H1 (cell line): ENCODE data around the gene TCAF1. TPM values are rescaled to one million over a fixed set of nuclear protein-coding genes. Genes with fewer than 3 reads are reported as not detected.

Source experiments
- CTCF ChIA-PET: fragments of 300-600 bp; sonication (Branson Sonifier 250); formaldehyde crosslinking; loops from one replicate; lab custom pipeline; 2021; ENCODE audit not compliant: partially characterized antibody; lab: Charles Lee
- POLR2A ChIA-PET: fragments of 300-600 bp; sonication (Branson Sonifier 250); formaldehyde crosslinking; loops from one replicate; lab custom pipeline; 2021; ENCODE audit warnings: inconsistent platforms; ENCODE audit not compliant: partially characterized antibody; lab: Charles Lee
- DNase-seq, 2 experiments: peaks; one replicate each; pipeline versions ENCODE4 v3.0.0 to v3.0.0-alpha.2; 2010 to 2022; ENCODE audit warnings: low spot score in 2 of 2, low read depth in 1 of 2, mixed read lengths in 1 of 2
- FAIRE-seq: peaks from 2 replicates; lab custom pipeline; 2011; peaks lifted over from hg19 to GRCh38; lab: Jason Lieb, UNC
- H2AFZ ChIP-seq: 2 replicates; pipeline ENCODE4 v1.8.1; 2012; ENCODE audit warnings: low read length, inconsistent platforms
- H2AK5ac ChIP-seq: 2 replicates; pipeline ENCODE4 v1.6.1; 2013; ENCODE audit warnings: low read depth, low read length
- H2BK120ac ChIP-seq: replicated peaks from 2 replicates; pipeline ENCODE3; 2013; ENCODE audit warnings: low read depth, low read length, inconsistent platforms
- H2BK12ac ChIP-seq: 2 replicates; pipeline ENCODE4 v1.6.1; 2013; ENCODE audit warnings: low read depth, low read length
- H2BK15ac ChIP-seq: 2 replicates; pipeline ENCODE4 v1.6.1; 2013; ENCODE audit warnings: low read length
- H2BK20ac ChIP-seq: 2 replicates; pipeline ENCODE4 v1.6.1; 2013; ENCODE audit warnings: low read length
- H2BK5ac ChIP-seq: 2 replicates; pipeline ENCODE4 v1.6.1; 2013; ENCODE audit warnings: low read depth, low read length
- H3K14ac ChIP-seq: 2 replicates; pipeline ENCODE4 v1.6.1; 2013; ENCODE audit warnings: inconsistent platforms; ENCODE audit not compliant: insufficient read length
- H3K18ac ChIP-seq: 2 replicates; pipeline ENCODE4 v1.6.1; 2013; ENCODE audit warnings: low read length; ENCODE audit errors: extremely low read depth
- H3K23ac ChIP-seq: 2 replicates; pipeline ENCODE4 v1.6.1; 2013; ENCODE audit warnings: inconsistent platforms; ENCODE audit not compliant: insufficient read length
- H3K23me2 ChIP-seq: 2 replicates; pipeline ENCODE4 v1.6.1; 2013; ENCODE audit warnings: low read depth, low read length
- H3K27ac ChIP-seq: 2 replicates; pipeline ENCODE4 v1.6.1; 2011; ENCODE audit warnings: low read depth, low read length, inconsistent platforms
- H3K27me3 ChIP-seq, 4 experiments: replicated peaks in 1 of 4; 1 replicate in 1 of 4; 2 replicates in 3 of 4; pipeline versions ENCODE4 v1.6.1 to v1.8.1; 2011 to 2013; ENCODE audit warnings: low read length in 3 of 4, mild to moderate bottlenecking in 3 of 4, inconsistent platforms in 2 of 4, mixed read lengths in 2 of 4, moderate library complexity in 1 of 4; ENCODE audit not compliant: control insufficient read depth in 3 of 4, insufficient read depth in 3 of 4; ENCODE audit errors: extremely low read depth in 1 of 4
- H3K36me3 ChIP-seq, 4 experiments: 2 replicates each; pipeline versions ENCODE4 v1.6.1 to v1.8.1; 2011 to 2013; ENCODE audit warnings: mild to moderate bottlenecking in 4 of 4, low read length in 3 of 4, moderate library complexity in 2 of 4, control low read depth in 1 of 4, inconsistent platforms in 1 of 4; ENCODE audit not compliant: insufficient read depth in 4 of 4, control insufficient read depth in 2 of 4
- H3K4ac ChIP-seq: replicated peaks from 2 replicates; pipeline ENCODE3; 2013; ENCODE audit warnings: low read length, low read depth, mixed read lengths, inconsistent platforms; ENCODE audit not compliant: insufficient read length
- H3K4me1 ChIP-seq, 4 experiments: replicated peaks in 1 of 4; 1 replicate in 1 of 4; 2 replicates in 3 of 4; pipeline versions ENCODE4 v1.6.1 to v1.8.1; 2011 to 2013; ENCODE audit warnings: low read length in 3 of 4, inconsistent platforms in 2 of 4, mixed read lengths in 1 of 4; ENCODE audit not compliant: insufficient read depth in 4 of 4, control insufficient read depth in 3 of 4
- H3K4me2 ChIP-seq, 2 experiments: 2 replicates each; pipeline versions ENCODE4 v1.6.1 to v1.8.1; 2011 to 2013; ENCODE audit warnings: low read depth in 2 of 2, low read length in 2 of 2, control low read depth in 1 of 2, inconsistent platforms in 1 of 2, mild to moderate bottlenecking in 1 of 2; ENCODE audit not compliant: insufficient read depth in 1 of 2
- H3K4me3 ChIP-seq, 4 experiments: fragments of 200-600, 300-600 bp in 1 of 4; sonication (generic), shearing (Covaris generic), sonication (Bioruptor Twin) in 1 of 4; 2 replicates each; pipeline versions ENCODE4 v1.5.1 to v1.8.1; 2011 to 2016; ENCODE audit warnings: low read length in 4 of 4, low read depth in 3 of 4, control low read depth in 2 of 4, inconsistent platforms in 2 of 4, mild to moderate bottlenecking in 2 of 4, mixed read lengths in 1 of 4, moderate library complexity in 1 of 4; ENCODE audit not compliant: insufficient read depth in 2 of 4; ENCODE audit errors: extremely low read depth in 1 of 4
- H3K56ac ChIP-seq: replicated peaks from 2 replicates; pipeline ENCODE3; 2013; ENCODE audit warnings: low read depth, mild to moderate bottlenecking, mixed read lengths, low read length, inconsistent platforms; ENCODE audit not compliant: insufficient read length
- H3K79me1 ChIP-seq: 2 replicates; pipeline ENCODE4 v1.6.1; 2013; ENCODE audit warnings: low read depth, low read length, control low read depth
- H3K79me2 ChIP-seq, 2 experiments: 2 replicates each; pipeline versions ENCODE4 v1.6.1 to v1.8.1; 2012 to 2013; ENCODE audit warnings: low read length in 2 of 2, mild to moderate bottlenecking in 2 of 2, inconsistent platforms in 1 of 2; ENCODE audit not compliant: insufficient read depth in 2 of 2, control insufficient read depth in 1 of 2
- H3K9ac ChIP-seq, 4 experiments: replicated peaks in 1 of 4; 1 replicate in 1 of 4; 2 replicates in 3 of 4; pipeline versions ENCODE4 v1.6.1 to v1.8.1; 2011 to 2013; ENCODE audit warnings: low read depth in 3 of 4, low read length in 3 of 4, control low read depth in 2 of 4, mild to moderate bottlenecking in 2 of 4, moderate library complexity in 2 of 4, inconsistent platforms in 1 of 4; ENCODE audit errors: extremely low read depth in 1 of 4
- H3K9me3 ChIP-seq, 2 experiments: 2 replicates each; pipeline versions ENCODE4 v1.6.1 to v1.8.1; 2012 to 2013; ENCODE audit warnings: mild to moderate bottlenecking in 2 of 2, moderate library complexity in 2 of 2, control low read depth in 1 of 2, inconsistent platforms in 1 of 2, low read depth in 1 of 2, low read length in 1 of 2, mixed read lengths in 1 of 2; ENCODE audit not compliant: insufficient read depth in 2 of 2
- H4K20me1 ChIP-seq, 2 experiments: replicated peaks in 1 of 2; 2 replicates each; pipeline versions ENCODE3 to v1.8.1; 2011 to 2013; ENCODE audit warnings: inconsistent platforms in 2 of 2, low read length in 2 of 2, mild to moderate bottlenecking in 1 of 2; ENCODE audit not compliant: insufficient read depth in 2 of 2, control insufficient read depth in 1 of 2
- H4K5ac ChIP-seq: 2 replicates; pipeline ENCODE4 v1.6.1; 2013; ENCODE audit warnings: low read length, low read depth, mixed read lengths, inconsistent platforms; ENCODE audit not compliant: insufficient read length
- H4K8ac ChIP-seq: 2 replicates; pipeline ENCODE4 v1.8.0; 2013; ENCODE audit warnings: mild to moderate bottlenecking, moderate library complexity, low read length, inconsistent platforms; ENCODE audit not compliant: insufficient read depth; ENCODE audit errors: extremely low read depth
- H4K91ac ChIP-seq: replicated peaks from 2 replicates; pipeline ENCODE3; 2013; ENCODE audit warnings: low read length, mixed read lengths, inconsistent platforms; ENCODE audit not compliant: insufficient read length
- ASH2L ChIP-seq: fragments of 200-600, 300-600 bp; sonication (generic); IDR thresholded peaks from one replicate; pipeline ENCODE4 v1.7.1; 2017; ENCODE audit warnings: low read length
- CEBPB ChIP-seq: IDR thresholded peaks from 2 replicates; pipeline ENCODE4 v1.6.1; 2012; ENCODE audit warnings: low read depth, low read length
- KDM1A ChIP-seq: fragments of 200-600, 300-600 bp; sonication (generic); IDR thresholded peaks from 2 replicates; pipeline ENCODE4 v1.7.1; 2016; ENCODE audit warnings: mild to moderate bottlenecking, low read length, borderline replicate concordance
- TAF1 ChIP-seq: IDR thresholded peaks from 2 replicates; pipeline ENCODE4 v1.6.1; 2011; ENCODE audit warnings: mild to moderate bottlenecking, low read depth, low read length
- WGBS, 2 experiments: shearing (Covaris generic) in 1 of 2; methylation state at CpG; one replicate each; pipeline versions ENCODE4 v1.1.6 to v1.1.7; 2013 to 2015; ENCODE audit warnings: low lambda C conversion rate in 2 of 2, mixed read lengths in 2 of 2, inconsistent platforms in 1 of 2, low coverage in 1 of 2, missing lambda C conversion rate in 1 of 2; ENCODE audit not compliant: insufficient replicate concordance in 2 of 2, insufficient coverage in 1 of 2, insufficient read length in 1 of 2; ENCODE audit errors: extremely low coverage in 1 of 2, missing lambda C conversion rate in 1 of 2; 5-methylcytosine and 5-hydroxymethylcytosine counted together
- polyA plus RNA-seq, 7 experiments: library from polyadenylated mRNA; depleted of rRNA in 3 of 7; stranded (reverse) in 5 of 7; unstranded in 2 of 7; fragments of >200 nt in 5 of 7; fragments of 200-250 nt in 2 of 7; gene quantifications; 1 replicate in 5 of 7; 2 replicates in 1 of 7; 4 replicates in 1 of 7; pipeline versions ENCODE4 v1.2.1 to v1.2.3, GENCODE V29; 2011 to 2013; ENCODE audit warnings: missing spikeins in 2 of 7, mixed read lengths in 2 of 7
- total RNA-seq: library from RNA; stranded (reverse); fragmentation: NEBNext Ultra II Directional; extraction: Animal tissue kit (Norgen Biotek cat#: 25700); gene quantifications from 2 replicates; pipeline ENCODE4 v1.2.1, GENCODE V29; 2021

Gene TCAF1
- total and polyA plus RNA-seq, 2 of the 8 experiments (the other 6 are each of a cell fraction or from before 2014, with no cell fraction given): 9.6 to 28.0 TPM

- Histone ChIP-seq H2BK20ac (no peak overlapping the region), H3K56ac (no peak overlapping the region), H3K23ac (no peak overlapping the region), H3K4ac (no peak overlapping the region), H3K18ac (no peak overlapping the region), H3K14ac (no peak overlapping the region), H2BK120ac (no peak overlapping the region), H4K8ac (no peak overlapping the region), H3K36me3 (no peaks in the 10 kb centered on the region), H3K23me2 (no peaks in the 10 kb centered on the region), H2BK5ac (no peak overlapping the region), H3K9ac (no peak overlapping the region), H4K5ac (no peak overlapping the region)
- 94% methylated on average over 5 of the region's 5 CpGs; no CpG with 5 or more reads in 1 of the 2 experiments for WGBS, 2 experiments
- POLR2A ChIA-PET: no interaction called here
- TF ChIP-seq ASH2L (no peak), KDM1A (no peak), CEBPB (no peak), TAF1 (no peak)
- TF ChIP-seq, all 59 proteins: peak for 0
- Histone ChIP-seq H3K9me3 (no peaks in the 10 kb centered on the region), H2BK15ac (no peak overlapping the region), H3K4me2 (no peak overlapping the region), H3K4me3 (no peak overlapping the region), H3K79me1 (no peaks in the 10 kb centered on the region), H4K20me1 (no peaks in the 10 kb centered on the region), H2BK12ac (no peak overlapping the region), H3K27ac (no peak overlapping the region), H2AK5ac (no peak overlapping the region), H3K79me2 (no peaks in the 10 kb centered on the region), H3K4me1 (no peaks in the 10 kb centered on the region), H2AFZ (no peak overlapping the region), H3K27me3 (no peaks in the 10 kb centered on the region), H4K91ac (no peak overlapping the region)
- no peak for DNase-seq
- no peak for FAIRE-seq
- CTCF ChIA-PET: interaction anchor here (0.6 kb wide), 2 partner anchors 134 to 975 kb away, joined by 3 to 4 read pairs; no protein-coding TSS in a partner anchor
These were observed 36.6 kb upstream of the TCAF1 start for GRCh38 chr7:143938379-143939243.
